Chondrocyte (in vitro differentiated cells): ENCODE data around the gene LYSMD3. TPM values are rescaled to one million over a fixed set of nuclear protein-coding genes. Genes with fewer than 3 reads are reported as not detected.

Source experiments
- DNase-seq: peaks from one replicate; pipeline ENCODE4 v3.0.0; 2021; ENCODE audit warnings: mixed read lengths, low spot score
- H3K27ac Mint-ChIP-seq: one replicate; pipeline ENCODE4 v1.8.0; 2021; ENCODE audit warnings: mild to moderate bottlenecking, moderate library complexity, mixed read lengths; ENCODE audit not compliant: unreplicated experiment
- H3K27me3 Mint-ChIP-seq: 2 replicates; pipeline ENCODE4 v1.8.0; 2021; ENCODE audit warnings: low read depth, mixed read lengths
- H3K36me3 Mint-ChIP-seq: 2 replicates; pipeline ENCODE4 v1.8.0; 2021; ENCODE audit warnings: low read depth, mixed read lengths
- H3K4me1 Mint-ChIP-seq: 2 replicates; pipeline ENCODE4 v1.8.0; 2021; ENCODE audit warnings: low read depth, mild to moderate bottlenecking, mixed read lengths
- H3K4me3 Mint-ChIP-seq: one replicate; pipeline ENCODE4 v1.8.0; 2021; ENCODE audit warnings: mild to moderate bottlenecking, moderate library complexity, mixed read lengths; ENCODE audit not compliant: unreplicated experiment
- H3K9me3 Mint-ChIP-seq: 2 replicates; pipeline ENCODE4 v1.8.0; 2021; ENCODE audit warnings: low read depth, mixed read lengths
- total RNA-seq: library from RNA; stranded (reverse); gene quantifications from 3 replicates; pipeline ENCODE4 v1.2.1, GENCODE V29; 2021
- TF ChIP-seq, protein P1 (sequence below): fragments of 200-600 bp; sonication (generic); IDR thresholded peaks from 2 replicates; pipeline ENCODE4 v1.5.0; 2021; ENCODE audit warnings: antibody characterized with exemption, mild to moderate bottlenecking, moderate library complexity

The LYSMD3 gene
- total RNA-seq, 1 donor from 2014 or later, result 23.6 TPM

DNA sequence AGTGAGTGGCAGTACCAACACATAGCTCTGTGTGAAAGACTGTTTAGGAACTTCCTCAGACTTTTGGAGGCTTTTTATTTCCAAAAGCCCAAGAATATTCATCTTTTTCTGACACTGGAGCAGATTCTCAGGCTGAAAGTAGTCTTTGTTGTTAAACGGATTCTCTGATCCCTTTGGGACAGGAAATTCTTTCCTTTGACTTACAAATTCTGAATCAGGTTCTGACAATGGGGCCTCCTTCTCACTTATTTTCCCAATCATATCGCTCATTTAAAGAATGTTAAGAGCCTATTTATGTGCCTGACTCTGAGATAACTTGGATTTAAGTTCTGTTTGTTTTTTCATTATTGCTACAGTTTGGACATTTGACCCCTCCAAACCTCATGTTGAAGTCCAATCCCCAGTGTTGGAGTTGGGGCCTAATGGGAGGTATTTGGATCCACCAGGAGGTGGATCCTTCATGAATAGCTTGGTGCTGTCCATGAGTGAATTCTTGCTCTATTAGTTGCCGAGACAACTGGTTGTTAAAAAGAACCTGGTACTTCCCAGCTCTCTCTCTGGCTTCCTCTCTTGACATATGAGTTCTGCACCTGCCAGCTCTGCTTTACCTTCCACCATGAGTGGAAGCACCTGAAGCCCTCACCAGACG is 25.1 kb upstream of the LYSMD3 start:
- H3K4me1 Mint-ChIP-seq, result peaks cover 11% of the 10 kb centered on the region
- peaks cover 63% of the 10 kb centered on the region for H3K27me3 Mint-ChIP-seq
- H3K4me3 Mint-ChIP-seq, result no peak overlapping the region
- DNase-seq, result no peak
- H3K9me3 Mint-ChIP-seq, result no peaks in the 10 kb centered on the region
- TF ChIP-seq, protein P1, sequence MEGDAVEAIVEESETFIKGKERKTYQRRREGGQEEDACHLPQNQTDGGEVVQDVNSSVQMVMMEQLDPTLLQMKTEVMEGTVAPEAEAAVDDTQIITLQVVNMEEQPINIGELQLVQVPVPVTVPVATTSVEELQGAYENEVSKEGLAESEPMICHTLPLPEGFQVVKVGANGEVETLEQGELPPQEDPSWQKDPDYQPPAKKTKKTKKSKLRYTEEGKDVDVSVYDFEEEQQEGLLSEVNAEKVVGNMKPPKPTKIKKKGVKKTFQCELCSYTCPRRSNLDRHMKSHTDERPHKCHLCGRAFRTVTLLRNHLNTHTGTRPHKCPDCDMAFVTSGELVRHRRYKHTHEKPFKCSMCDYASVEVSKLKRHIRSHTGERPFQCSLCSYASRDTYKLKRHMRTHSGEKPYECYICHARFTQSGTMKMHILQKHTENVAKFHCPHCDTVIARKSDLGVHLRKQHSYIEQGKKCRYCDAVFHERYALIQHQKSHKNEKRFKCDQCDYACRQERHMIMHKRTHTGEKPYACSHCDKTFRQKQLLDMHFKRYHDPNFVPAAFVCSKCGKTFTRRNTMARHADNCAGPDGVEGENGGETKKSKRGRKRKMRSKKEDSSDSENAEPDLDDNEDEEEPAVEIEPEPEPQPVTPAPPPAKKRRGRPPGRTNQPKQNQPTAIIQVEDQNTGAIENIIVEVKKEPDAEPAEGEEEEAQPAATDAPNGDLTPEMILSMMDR, result no peak
- no peak overlapping the region for H3K27ac Mint-ChIP-seq
- H3K36me3 Mint-ChIP-seq, result peaks cover 1% of the 10 kb centered on the region

DNA sequence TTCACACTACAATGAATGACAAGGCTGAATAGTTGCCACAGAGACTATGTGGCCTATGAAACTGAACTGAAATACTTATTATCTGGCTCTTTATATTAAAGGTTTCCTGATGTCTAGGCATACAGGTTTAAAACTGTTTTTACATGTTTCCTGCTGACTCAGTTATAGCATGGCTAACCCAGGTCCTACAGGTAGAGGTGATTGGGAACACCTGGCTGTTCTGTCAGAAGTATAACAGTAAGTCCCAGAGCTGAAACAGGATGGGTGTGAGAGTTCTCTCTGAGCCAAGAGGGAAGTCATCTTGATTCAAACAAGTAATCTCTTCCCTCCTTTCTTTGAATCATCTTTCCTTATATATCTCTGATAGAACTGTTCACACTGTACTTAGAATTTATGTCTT is 24.3 kb upstream of the LYSMD3 start:
- Mint-ChIP-seq H3K4me3 (no peak overlapping the region), H3K27ac (no peak overlapping the region), H3K4me1 (peaks cover 10% of the 10 kb centered on the region), H3K27me3 (peaks cover 59% of the 10 kb centered on the region), H3K9me3 (no peaks in the 10 kb centered on the region), H3K36me3 (peaks cover 1% of the 10 kb centered on the region)
- TF ChIP-seq, protein P1, result no peak
- DNase-seq, result no peak

DNA sequence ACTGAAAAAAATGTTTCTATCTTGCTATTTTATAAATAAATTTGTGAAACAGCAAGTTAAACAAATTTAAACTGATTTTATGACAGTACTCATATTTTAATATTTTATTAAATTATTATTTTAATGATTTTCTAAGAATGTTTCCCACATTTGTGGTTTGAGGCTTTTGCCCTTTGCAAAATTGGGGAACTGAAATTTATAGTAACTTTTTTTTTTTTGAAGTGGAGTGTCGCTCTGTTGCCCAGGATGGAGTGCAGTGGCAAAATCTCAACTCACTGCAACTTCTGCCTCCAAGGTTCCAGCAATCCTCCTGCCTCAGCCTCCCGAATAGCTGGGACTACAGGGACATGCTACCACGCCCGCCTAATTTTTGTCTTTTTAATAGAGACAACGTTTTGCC is 22.0 kb upstream of the LYSMD3 start:
- TF ChIP-seq, protein P1, result no peak
- Mint-ChIP-seq H3K4me3 (no peak overlapping the region), H3K9me3 (no peaks in the 10 kb centered on the region), H3K36me3 (peaks cover 1% of the 10 kb centered on the region), H3K27ac (no peak overlapping the region), H3K4me1 (peaks cover 6% of the 10 kb centered on the region), H3K27me3 (peaks cover 36% of the 10 kb centered on the region)
- DNase-seq, result no peak

DNA sequence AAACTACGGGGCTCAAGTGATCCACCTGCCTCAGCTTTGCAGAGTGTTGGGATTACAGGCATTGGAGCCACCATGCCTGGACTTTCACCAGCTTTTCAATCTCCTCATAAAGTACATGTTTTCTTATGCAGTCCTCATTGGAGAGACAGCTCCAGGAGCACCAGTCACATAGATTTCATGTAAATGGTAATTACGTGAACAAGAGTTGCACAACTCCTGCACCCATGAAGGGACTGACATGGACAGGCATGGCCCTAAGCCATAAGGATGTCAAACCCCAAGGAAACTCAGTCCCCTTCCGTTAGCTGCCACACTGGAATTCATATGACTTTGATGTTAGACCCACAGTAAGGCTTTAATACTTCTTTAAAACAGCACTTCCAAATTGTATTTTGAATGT is 21.6 kb upstream of the LYSMD3 start:
- Mint-ChIP-seq H3K27me3 (peaks cover 32% of the 10 kb centered on the region), H3K9me3 (no peaks in the 10 kb centered on the region), H3K4me1 (peaks cover 6% of the 10 kb centered on the region), H3K4me3 (no peak overlapping the region), H3K36me3 (no peaks in the 10 kb centered on the region), H3K27ac (no peak overlapping the region)
- no peak for DNase-seq
- TF ChIP-seq, protein P1, result no peak

DNA sequence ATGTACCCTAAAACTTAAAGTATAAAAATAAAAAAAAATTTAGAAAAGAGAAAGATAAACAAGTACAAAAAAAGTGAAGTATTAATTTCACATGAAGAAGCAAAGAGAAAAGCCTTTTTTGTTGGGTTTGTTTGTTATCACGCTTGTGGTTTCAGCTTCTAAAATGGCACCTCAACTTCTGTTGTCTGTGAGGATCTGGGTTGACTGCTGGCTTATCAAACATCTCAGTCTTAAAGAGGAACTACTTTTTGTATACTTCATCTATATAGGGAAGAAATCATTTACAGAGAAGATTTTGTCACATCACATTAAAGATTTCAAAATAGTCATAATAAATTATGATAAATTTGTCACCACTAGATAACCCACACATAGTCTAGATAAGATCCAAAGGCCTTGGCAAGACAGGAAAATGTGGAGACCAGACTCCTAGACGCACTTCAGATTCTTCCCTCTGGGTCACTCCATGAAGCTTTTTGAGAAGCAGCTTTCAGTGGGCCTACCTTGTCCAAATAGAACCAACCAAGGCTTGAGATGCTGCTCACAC is 20.4 kb upstream of the LYSMD3 start:
- Mint-ChIP-seq H3K4me1 (peaks cover 6% of the 10 kb centered on the region), H3K27ac (no peak overlapping the region), H3K27me3 (peaks cover 26% of the 10 kb centered on the region), H3K9me3 (no peaks in the 10 kb centered on the region), H3K4me3 (no peak overlapping the region), H3K36me3 (no peaks in the 10 kb centered on the region)
- TF ChIP-seq, protein P1, result no peak
- DNase-seq, result no peak
